Body of pancreas (tissue), 4 donors: ENCODE results near the gene KRTAP4-2. TPM values are rescaled to one million over a fixed set of nuclear protein-coding genes. Genes with fewer than 3 reads are reported as not detected.

ENCODE experiments used
- ATAC-seq: fragments of 150-250 bp; one replicate; pipeline ENCODE4 v1.9.1; 2016
- DNase-seq, 4 donors: peaks; one replicate each; pipeline ENCODE4 v3.0.0-alpha.2; 2019
- H3K27ac ChIP-seq, 4 donors: fragments of 200-600 bp; sonication (generic); 1 replicate in 3 of 4; 2 replicates in 1 of 4; pipeline versions ENCODE4 v1.5.1 to v1.6.1; 2016 to 2019; ENCODE audit warnings: mild to moderate bottlenecking in 1 of 4, mixed read lengths in 1 of 4, moderate library complexity in 1 of 4
- H3K27me3 ChIP-seq, 2 donors: fragments of 200-600 bp; sonication (generic); one replicate each; pipeline ENCODE4 v1.6.0; 2016; ENCODE audit warnings: mild to moderate bottlenecking in 1 of 2
- H3K36me3 ChIP-seq, 2 donors: fragments of 200-600 bp; sonication (generic); replicated peaks in 1 of 2; 2 replicates each; pipeline ENCODE4 v1.5.1; 2016; ENCODE audit warnings: low read depth in 2 of 2; ENCODE audit not compliant: insufficient read depth in 1 of 2
- H3K4me1 ChIP-seq: fragments of 200-600 bp; sonication (generic); one replicate; pipeline ENCODE4 v1.6.0; 2016
- H3K4me3 ChIP-seq, 2 donors: fragments of 200-600 bp; sonication (generic); 1 replicate in 1 of 2; 2 replicates in 1 of 2; pipeline ENCODE4 v1.5.1; 2016 to 2019
- H3K9me3 ChIP-seq, 3 donors: fragments of 200-600 bp; sonication (generic); 1 replicate in 2 of 3; 2 replicates in 1 of 3; pipeline ENCODE4 v1.5.1; 2016
- CTCF ChIP-seq, 7 experiments: fragments of 450-650 bp in 4 of 7; fragments of 200-600 bp in 3 of 7; sonication (generic) in 3 of 7; IDR thresholded peaks; one replicate each; pipeline ENCODE4 v1.5.1; 2016 to 2019; ENCODE audit warnings: antibody characterized with exemption in 7 of 7
- POLR2A ChIP-seq, 3 donors: fragments of 450-650 bp; IDR thresholded peaks; one replicate each; pipeline ENCODE4 v1.6.1; 2016; ENCODE audit warnings: antibody characterized with exemption in 3 of 3, mild to moderate bottlenecking in 2 of 3
- WGBS, 2 donors: methylation state at CpG; one replicate each; pipeline ENCODE4 v1.1.5; 2017; 5-methylcytosine and 5-hydroxymethylcytosine counted together
- intact Hi-C: fragments of 100-400 bp; cut with DNase I; formaldehyde crosslinking; loops from one replicate; pipeline ENCODE4 v1.15.1; 2023
- small RNA-seq: library from RNA; depleted of rRNA; stranded (forward); fragments of <200 nt; gene quantifications from one replicate; pipeline ENCODE3, GENCODE V24; 2016
- total RNA-seq, 2 donors: library from RNA; depleted of rRNA; stranded (reverse); fragments of >200 nt; gene quantifications; one replicate each; pipeline ENCODE4 v1.1.0, GENCODE V29; 2016

The KRTAP4-2 gene
- total RNA-seq, 2 donors from 2014 or later = not detected

DNA sequence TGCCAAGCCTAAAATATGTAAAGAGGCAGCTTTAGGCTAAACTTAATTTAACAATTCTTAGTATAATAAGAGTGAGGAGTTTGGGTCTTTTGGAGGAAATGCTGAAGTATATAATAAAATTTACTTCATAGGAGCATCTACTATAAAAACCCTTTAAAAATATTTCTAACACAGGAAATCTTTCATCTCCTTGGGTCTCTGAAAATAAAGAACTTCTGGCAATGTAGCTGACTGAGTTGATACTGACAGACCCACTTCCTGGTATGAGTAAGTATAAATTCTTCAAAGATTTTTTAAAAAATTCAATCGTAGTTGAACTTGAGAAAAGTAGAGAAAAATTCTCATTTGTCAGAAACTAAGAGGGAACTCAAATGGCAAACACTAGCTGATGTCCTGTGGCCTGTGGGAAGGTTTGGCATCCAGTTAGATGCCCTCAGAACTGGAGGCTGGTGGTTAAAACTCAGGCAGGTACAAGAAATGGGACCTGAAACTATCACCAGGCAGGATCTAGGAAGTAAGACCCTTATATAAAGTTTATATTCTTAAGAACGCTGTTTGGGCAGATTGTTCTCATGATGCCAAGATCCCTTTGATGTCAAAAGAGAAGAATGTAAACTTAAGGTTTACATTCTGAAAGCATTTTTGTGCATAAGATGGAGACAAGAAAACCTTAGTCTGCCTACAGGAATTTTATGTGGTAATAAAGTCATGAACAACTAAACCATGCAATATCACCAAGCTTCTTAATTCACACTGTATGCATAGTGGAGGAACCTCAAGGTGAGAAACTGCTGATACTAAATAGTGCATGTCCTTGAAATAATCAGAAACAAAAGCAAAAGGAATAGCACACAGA is 43.9 kb downstream of the KRTAP4-2 start:
- intact Hi-C loops = no loop called here

GRCh38 chr17:41131979-41132378 is 46.0 kb downstream of the KRTAP4-2 start:
- Histone ChIP-seq H3K36me3 (no peaks in the 10 kb centered on the region), H3K4me3 (no peak overlapping the region), H3K27ac (no peak overlapping the region), H3K27me3 (no peaks in the 10 kb centered on the region), H3K9me3 (no peaks in the 10 kb centered on the region), H3K4me1 (no peaks in the 10 kb centered on the region)
- ATAC-seq (no peak), DNase-seq (no peak)
- intact Hi-C loops = no loop called here
- TF ChIP-seq POLR2A (IDR thresholded peaks at IDR 0.05) (no peak), CTCF (IDR thresholded peaks at IDR 0.05) (no peak)
- 71 to 73% methylated on average over 3 of the region's 3 CpGs for WGBS, 2 donors

More for the DNA sequence above, 43.9 kb downstream of the KRTAP4-2 start:
- DNase-seq (no peak), ATAC-seq (no peak)
- no peaks in the 10 kb centered on the region for H3K9me3 ChIP-seq
- H3K27ac ChIP-seq = no peak overlapping the region
- TF ChIP-seq POLR2A (IDR thresholded peaks at IDR 0.05) = no peak
- TF ChIP-seq CTCF (IDR thresholded peaks at IDR 0.05) = no peak
- no peaks in the 10 kb centered on the region for H3K4me1 ChIP-seq
- no peak overlapping the region for H3K4me3 ChIP-seq
- H3K36me3 ChIP-seq = no peaks in the 10 kb centered on the region
- WGBS, 2 donors = 50 to 57% methylated on average over 2 of the region's 2 CpGs
- no peaks in the 10 kb centered on the region for H3K27me3 ChIP-seq

Small RNA genes within 50 kb of the gene (small RNA-seq; reads per million reads assigned to genes)
- not detected for gene KRTAP4-17P

Other genes with a start within 250 kb of the KRTAP4-2 start
- gene KRT23, start 240.6 kb downstream of the KRTAP4-2 start, total RNA-seq = 1 to 10 TPM; 2.3 to 9.6 TPM
- not detected for gene KRT39, start 211.3 kb downstream of the KRTAP4-2 start, total RNA-seq
- 1 to 10 TPM in 1 of 2 donors, not detected in 1; 1.6 TPM for gene KRT40, start 193.9 kb downstream of the KRTAP4-2 start, total RNA-seq
- gene KRTAP3-3, start 184.1 kb downstream of the KRTAP4-2 start, total RNA-seq = not detected
- gene KRTAP3-2, start 178.3 kb downstream of the KRTAP4-2 start, total RNA-seq = not detected
- gene KRTAP3-1, start 169.1 kb downstream of the KRTAP4-2 start, total RNA-seq = not detected
- gene KRTAP1-5, start 151.0 kb downstream of the KRTAP4-2 start, total RNA-seq = not detected
- gene KRTAP1-4, start 148.0 kb downstream of the KRTAP4-2 start, total RNA-seq = not detected
- not detected for gene KRTAP1-3, start 143.3 kb downstream of the KRTAP4-2 start, total RNA-seq
- gene KRTAP1-1, start 136.8 kb downstream of the KRTAP4-2 start, total RNA-seq = not detected
- gene KRTAP2-1, start 130.9 kb downstream of the KRTAP4-2 start, total RNA-seq = not detected
- not detected for gene KRTAP2-2, start 123.0 kb downstream of the KRTAP4-2 start, total RNA-seq
- gene KRTAP2-3, start 118.1 kb downstream of the KRTAP4-2 start, total RNA-seq = not detected
- not detected for gene KRTAP2-4, start 112.3 kb downstream of the KRTAP4-2 start, total RNA-seq
- not detected for gene KRTAP4-7, start 94.1 kb downstream of the KRTAP4-2 start, total RNA-seq
- not detected for gene KRTAP4-8, start 80.1 kb downstream of the KRTAP4-2 start, total RNA-seq
- gene KRTAP4-16, start 76.0 kb downstream of the KRTAP4-2 start, total RNA-seq = not detected
- gene KRTAP4-9, start 72.8 kb downstream of the KRTAP4-2 start, total RNA-seq = not detected
- gene KRTAP4-11, start 59.8 kb downstream of the KRTAP4-2 start, total RNA-seq = not detected
- gene KRTAP4-12, start 54.0 kb downstream of the KRTAP4-2 start, total RNA-seq = not detected
- gene KRTAP4-6, start 37.7 kb downstream of the KRTAP4-2 start, total RNA-seq = not detected
- gene KRTAP4-5, start 28.4 kb downstream of the KRTAP4-2 start, total RNA-seq = not detected
- not detected for gene KRTAP4-4, start 17.5 kb downstream of the KRTAP4-2 start, total RNA-seq
- not detected for gene KRTAP4-3, start 10.0 kb downstream of the KRTAP4-2 start, total RNA-seq
- gene KRTAP4-1, start 6.7 kb upstream of the KRTAP4-2 start, total RNA-seq = not detected
- not detected for gene KRTAP9-1, start 11.7 kb upstream of the KRTAP4-2 start, total RNA-seq
- gene KRTAP9-2, start 48.4 kb upstream of the KRTAP4-2 start, total RNA-seq = not detected
- not detected for gene KRTAP9-3, start 54.2 kb upstream of the KRTAP4-2 start, total RNA-seq
- gene KRTAP9-8, start 59.8 kb upstream of the KRTAP4-2 start, total RNA-seq = not detected
- gene KRTAP9-4, start 71.5 kb upstream of the KRTAP4-2 start, total RNA-seq = not detected
- gene KRTAP9-9, start 77.2 kb upstream of the KRTAP4-2 start, total RNA-seq = not detected
- not detected for gene KRTAP9-6, start 87.2 kb upstream of the KRTAP4-2 start, total RNA-seq
- not detected for gene KRTAP9-7, start 97.5 kb upstream of the KRTAP4-2 start, total RNA-seq
- gene KRTAP29-1, start 124.6 kb upstream of the KRTAP4-2 start, total RNA-seq = not detected
- gene KRTAP16-1, start 131.1 kb upstream of the KRTAP4-2 start, total RNA-seq = not detected
- gene KRTAP17-1, start 137.5 kb upstream of the KRTAP4-2 start, total RNA-seq = not detected
- not detected for gene KRT33A, start 172.6 kb upstream of the KRTAP4-2 start, total RNA-seq
- not detected for gene KRT33B, start 191.6 kb upstream of the KRTAP4-2 start, total RNA-seq
- not detected for gene KRT34, start 204.1 kb upstream of the KRTAP4-2 start, total RNA-seq
- not detected for gene KRT31, start 219.4 kb upstream of the KRTAP4-2 start, total RNA-seq
- gene KRT37, start 246.4 kb upstream of the KRTAP4-2 start, total RNA-seq = not detected